Measurements from ENCODE around the gene LILRA2.
"Not testable (repeated sequence)": the region's sequence is repeated elsewhere in the genome, so short reads cannot be mapped to it uniquely, and the experiment has no call there.

The LILRA2 gene

DNA sequence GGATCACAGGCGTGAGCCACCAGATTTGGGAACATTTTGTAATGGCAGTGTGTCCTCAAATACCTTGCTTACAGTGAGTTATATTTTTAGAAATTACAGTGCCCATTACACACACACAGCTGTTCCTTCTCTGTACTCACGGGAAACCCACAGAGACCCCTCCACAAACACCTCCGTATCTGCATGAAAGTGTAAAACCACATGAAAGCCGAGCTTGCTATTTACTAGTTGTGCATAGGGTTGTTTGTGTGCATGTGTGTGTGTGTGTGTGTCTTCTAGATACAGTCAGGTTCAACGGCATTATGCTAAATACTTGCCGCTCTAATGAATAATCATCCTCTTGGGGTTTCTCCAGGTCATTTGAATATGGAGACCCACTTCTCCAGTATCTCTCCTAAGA, 22.3 kb upstream of the LILRA2 start:
- Histone ChIP-seq H3K36me3 (ENCODE audit: insufficient read depth, low read depth, low read length) (no peaks in the 10 kb centered on the region), H3K9me3 (ENCODE audit: insufficient read depth, low read depth, low read length) (peaks cover 81% of the 10 kb centered on the region), H3K27ac (ENCODE audit: low read length) (no peak overlapping the region), H3K9ac (ENCODE audit: low read depth, low read length) (no peak overlapping the region), H3K27me3 (ENCODE audit: insufficient read depth, low read length) (no peaks in the 10 kb centered on the region), H3K4me3 (ENCODE audit: low read length) (no peak overlapping the region), H3K4me1 (ENCODE audit: insufficient read depth, low read length) (no peaks in the 10 kb centered on the region)

DNA sequence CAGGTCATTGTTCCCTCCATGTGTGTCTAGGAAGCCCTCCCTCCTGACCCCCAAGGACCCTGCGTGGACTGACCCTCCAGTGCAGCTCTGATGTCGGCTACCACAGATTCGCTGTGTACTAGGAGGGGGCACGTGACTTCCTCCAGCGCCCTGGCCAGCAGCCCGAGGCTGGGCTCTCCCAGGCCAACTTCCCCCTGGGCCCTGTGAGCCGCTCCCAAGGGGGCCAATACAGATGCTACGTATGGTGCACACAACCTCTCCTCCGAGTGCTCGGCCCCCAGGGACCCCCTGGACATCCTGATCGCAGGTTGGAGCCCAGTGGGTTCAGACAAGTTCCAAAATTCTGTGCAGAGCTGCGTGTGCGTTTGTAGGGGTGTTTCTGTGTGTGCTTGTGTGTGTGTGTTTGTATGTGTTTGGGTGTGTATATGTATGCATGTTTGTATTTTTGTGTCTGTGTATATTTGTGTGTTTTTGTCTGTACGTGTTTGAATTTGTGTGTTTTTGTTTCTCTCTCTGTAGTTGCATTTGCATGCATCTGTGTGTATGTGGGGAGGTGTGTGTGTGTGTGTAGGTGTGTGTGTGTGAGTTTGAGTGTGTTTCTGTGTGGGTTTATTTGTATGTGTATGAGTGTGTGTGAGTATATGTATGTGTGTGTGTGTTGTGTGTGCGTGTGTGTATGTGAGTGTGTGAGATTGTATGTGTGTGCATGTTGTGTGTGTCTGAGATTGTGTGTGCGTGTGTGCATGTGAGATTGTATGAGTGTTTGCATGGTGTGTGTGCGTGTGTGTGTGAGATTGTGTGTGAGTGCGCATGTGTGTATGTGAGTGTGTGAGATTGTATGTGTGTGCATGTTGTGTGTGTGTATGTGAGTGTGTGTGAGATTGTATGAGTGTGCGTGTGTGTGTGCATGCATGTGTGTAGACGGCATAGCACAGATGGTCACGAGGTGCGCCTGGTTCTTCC, 21.4 kb upstream of the LILRA2 start:
- no peaks in the 10 kb centered on the region for H3K4me1 ChIP-seq (ENCODE audit: insufficient read depth, low read length)
- no peaks in the 10 kb centered on the region for H3K27me3 ChIP-seq (ENCODE audit: insufficient read depth, low read length)
- no peaks in the 10 kb centered on the region for H3K36me3 ChIP-seq (ENCODE audit: insufficient read depth, low read depth, low read length)
- no peak overlapping the region for H3K9ac ChIP-seq (ENCODE audit: low read depth, low read length)
- H3K9me3 ChIP-seq (ENCODE audit: insufficient read depth, low read depth, low read length): peaks cover 79% of the 10 kb centered on the region
- H3K27ac ChIP-seq (ENCODE audit: low read length): no peak overlapping the region
- no peak overlapping the region for H3K4me3 ChIP-seq (ENCODE audit: low read length)

DNA sequence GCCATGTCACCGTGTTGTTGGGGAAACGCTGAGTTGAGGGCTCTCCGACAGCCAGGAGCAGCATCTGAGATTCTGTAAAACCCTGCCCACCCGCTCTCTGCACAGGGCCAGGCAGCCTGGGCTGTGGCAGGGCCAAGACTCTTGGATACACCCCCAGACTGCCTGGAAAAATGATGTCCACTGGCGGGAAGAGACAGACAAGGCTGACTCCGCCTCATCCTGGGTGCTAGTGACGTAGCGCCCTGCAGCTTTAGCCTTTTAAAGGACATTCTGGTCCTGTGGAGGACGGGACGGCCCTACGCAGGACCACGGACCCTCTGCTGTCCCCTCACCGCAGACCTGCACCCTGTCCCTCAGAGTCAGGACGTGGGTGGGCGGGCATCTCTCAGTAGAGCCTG, 20.7 kb upstream of the LILRA2 start:
- H3K4me3 ChIP-seq (ENCODE audit: low read length): no peak overlapping the region
- H3K27ac ChIP-seq (ENCODE audit: low read length): no peak overlapping the region
- H3K9me3 ChIP-seq (ENCODE audit: insufficient read depth, low read depth, low read length): peaks cover 78% of the 10 kb centered on the region
- H3K27me3 ChIP-seq (ENCODE audit: insufficient read depth, low read length): no peaks in the 10 kb centered on the region
- no peaks in the 10 kb centered on the region for H3K36me3 ChIP-seq (ENCODE audit: insufficient read depth, low read depth, low read length)
- H3K9ac ChIP-seq (ENCODE audit: low read depth, low read length): no peak overlapping the region
- no peaks in the 10 kb centered on the region for H3K4me1 ChIP-seq (ENCODE audit: insufficient read depth, low read length)

DNA sequence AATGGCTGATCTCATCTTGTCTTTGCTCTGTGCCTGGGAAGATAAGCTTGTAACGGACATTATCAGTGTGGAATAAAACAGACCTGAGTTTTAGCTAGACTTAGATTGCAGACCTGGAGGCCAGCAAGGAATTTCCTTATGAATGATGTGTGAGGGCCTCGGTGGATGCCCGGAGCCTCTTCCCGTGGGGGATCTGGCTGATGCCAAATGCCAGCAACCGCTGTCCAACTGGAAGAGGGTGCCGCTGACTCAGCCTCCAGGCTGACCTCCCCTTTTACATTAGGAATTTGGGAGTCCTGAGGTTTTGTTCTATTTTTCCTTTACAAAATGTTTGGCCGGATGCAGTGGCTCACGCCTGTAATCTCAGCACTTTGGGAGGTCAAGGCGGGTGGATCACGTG, 19.6 kb upstream of the LILRA2 start:
- H3K27ac ChIP-seq (ENCODE audit: low read length): no peak overlapping the region
- no peaks in the 10 kb centered on the region for H3K4me1 ChIP-seq (ENCODE audit: insufficient read depth, low read length)
- peaks cover 81% of the 10 kb centered on the region for H3K9me3 ChIP-seq (ENCODE audit: insufficient read depth, low read depth, low read length)
- no peak overlapping the region for H3K4me3 ChIP-seq (ENCODE audit: low read length)
- H3K9ac ChIP-seq (ENCODE audit: low read depth, low read length): no peak overlapping the region
- H3K27me3 ChIP-seq (ENCODE audit: insufficient read depth, low read length): no peaks in the 10 kb centered on the region
- H3K36me3 ChIP-seq (ENCODE audit: insufficient read depth, low read depth, low read length): no peaks in the 10 kb centered on the region

DNA sequence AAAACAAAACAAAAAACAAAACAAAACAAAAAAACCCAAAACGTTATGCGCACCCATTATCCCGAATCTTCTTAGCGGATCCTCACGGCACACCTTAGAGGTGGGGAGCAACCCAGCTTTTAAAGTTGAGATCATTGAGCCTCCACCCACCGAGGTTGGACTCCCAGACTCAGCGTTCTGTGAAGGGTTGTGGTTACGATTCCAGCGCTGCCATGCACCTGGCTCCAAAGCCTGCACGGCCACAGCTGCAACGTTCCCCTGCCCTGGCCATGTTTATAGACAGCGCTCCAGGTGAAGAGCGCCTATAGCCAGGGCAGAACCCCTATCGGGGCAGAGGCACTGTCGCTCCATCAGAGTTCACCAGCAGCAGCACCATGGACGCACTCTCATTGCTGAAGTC, 18.7 kb upstream of the LILRA2 start:
- Histone ChIP-seq H3K9me3 (ENCODE audit: insufficient read depth, low read depth, low read length) (peaks cover 78% of the 10 kb centered on the region), H3K4me1 (ENCODE audit: insufficient read depth, low read length) (no peaks in the 10 kb centered on the region), H3K27me3 (ENCODE audit: insufficient read depth, low read length) (no peaks in the 10 kb centered on the region), H3K4me3 (ENCODE audit: low read length) (no peak overlapping the region), H3K9ac (ENCODE audit: low read depth, low read length) (no peak overlapping the region), H3K27ac (ENCODE audit: low read length) (no peak overlapping the region), H3K36me3 (ENCODE audit: insufficient read depth, low read depth, low read length) (no peaks in the 10 kb centered on the region)

DNA sequence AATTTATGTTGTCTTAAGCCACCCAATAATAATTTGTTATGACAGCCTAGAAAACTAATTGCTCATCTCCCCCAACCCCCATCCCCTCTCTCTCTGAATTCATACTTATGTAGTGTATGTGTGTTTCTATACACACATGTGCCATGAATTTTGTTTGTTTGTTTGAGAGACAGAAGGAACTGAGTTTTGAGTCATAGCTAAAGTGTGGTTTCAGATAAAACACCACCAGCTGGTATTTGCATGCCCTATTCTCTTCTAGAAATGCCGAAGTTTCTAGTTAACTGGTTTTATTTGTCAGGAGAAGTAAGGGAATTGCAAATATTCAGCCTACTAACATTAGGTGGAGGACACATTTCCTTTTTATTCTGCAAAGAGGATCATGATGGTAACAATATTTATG, 17.4 kb upstream of the LILRA2 start:
- no peaks in the 10 kb centered on the region for H3K27me3 ChIP-seq (ENCODE audit: insufficient read depth, low read length)

DNA sequence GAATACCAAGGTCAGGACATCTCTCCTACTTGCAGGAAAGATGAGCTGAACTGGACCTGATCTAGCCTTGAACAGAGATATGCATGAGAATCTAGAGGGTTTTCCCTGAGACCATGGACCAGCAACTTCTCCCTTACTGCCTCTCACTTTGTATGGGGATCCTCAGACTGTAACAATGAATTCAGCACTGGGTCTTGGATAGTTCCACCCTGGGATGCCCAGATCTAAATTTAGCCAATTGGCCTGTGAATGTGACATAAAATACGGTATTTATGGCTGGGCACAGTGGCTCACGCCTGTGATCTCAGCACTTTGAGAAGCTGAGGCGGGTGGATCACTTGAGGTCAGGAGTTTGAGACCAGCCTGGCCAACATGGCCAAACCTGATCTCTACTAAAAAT, 15.3 kb upstream of the LILRA2 start:
- Histone ChIP-seq H3K27ac (ENCODE audit: low read length) (no peak overlapping the region), H3K36me3 (ENCODE audit: insufficient read depth, low read depth, low read length) (no peaks in the 10 kb centered on the region), H3K4me3 (ENCODE audit: low read length) (no peak overlapping the region; the same call in 1 of the 2 replicates), H3K27me3 (ENCODE audit: insufficient read depth, low read length) (no peaks in the 10 kb centered on the region), H3K9ac (ENCODE audit: low read depth, low read length) (no peak overlapping the region), H3K4me1 (ENCODE audit: insufficient read depth, low read length) (no peaks in the 10 kb centered on the region), H3K9me3 (ENCODE audit: insufficient read depth, low read depth, low read length) (peaks cover 78% of the 10 kb centered on the region)

More for the DNA sequence above, 17.4 kb upstream of the LILRA2 start:
- H3K4me3 ChIP-seq (ENCODE audit: low read length): no peak overlapping the region
- H3K36me3 ChIP-seq (ENCODE audit: insufficient read depth, low read depth, low read length): no peaks in the 10 kb centered on the region
- no peaks in the 10 kb centered on the region for H3K4me1 ChIP-seq (ENCODE audit: insufficient read depth, low read length)
- H3K9ac ChIP-seq (ENCODE audit: low read depth, low read length): no peak overlapping the region
- peaks cover 80% of the 10 kb centered on the region for H3K9me3 ChIP-seq (ENCODE audit: insufficient read depth, low read depth, low read length)
- no peak overlapping the region for H3K27ac ChIP-seq (ENCODE audit: low read length)

DNA sequence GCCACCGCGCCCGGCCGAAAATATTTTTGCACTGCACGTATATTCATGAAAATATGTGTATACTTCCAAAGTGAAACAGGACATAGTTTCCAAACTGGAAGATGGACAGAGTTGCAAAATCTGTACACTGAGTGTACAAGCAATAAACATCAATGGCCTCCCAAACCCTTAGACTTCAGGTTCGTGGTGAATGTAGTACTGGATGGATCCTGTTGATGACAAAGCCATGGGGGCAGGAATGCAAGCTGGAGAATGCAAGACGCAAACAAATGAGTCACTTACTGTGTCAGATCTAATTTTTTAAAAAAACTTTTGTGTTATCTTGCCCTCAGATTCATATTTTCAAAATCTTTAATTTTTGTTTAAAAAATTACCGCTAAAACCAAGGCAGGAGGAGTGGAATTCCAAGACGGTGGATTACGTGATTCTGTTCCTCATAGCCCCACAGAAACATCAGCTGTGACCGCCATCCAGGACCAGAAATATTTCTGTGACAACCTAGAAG, 12.7 kb upstream of the LILRA2 start:
- H3K4me3 ChIP-seq (ENCODE audit: low read length): no peak overlapping the region
- no peaks in the 10 kb centered on the region for H3K27me3 ChIP-seq (ENCODE audit: insufficient read depth, low read length)
- H3K36me3 ChIP-seq (ENCODE audit: insufficient read depth, low read depth, low read length): no peaks in the 10 kb centered on the region
- H3K4me1 ChIP-seq (ENCODE audit: insufficient read depth, low read length): no peaks in the 10 kb centered on the region
- H3K9ac ChIP-seq (ENCODE audit: low read depth, low read length): no peak overlapping the region
- H3K27ac ChIP-seq (ENCODE audit: low read length): no peak overlapping the region
- peaks cover 84% of the 10 kb centered on the region for H3K9me3 ChIP-seq (ENCODE audit: insufficient read depth, low read depth, low read length)

DNA sequence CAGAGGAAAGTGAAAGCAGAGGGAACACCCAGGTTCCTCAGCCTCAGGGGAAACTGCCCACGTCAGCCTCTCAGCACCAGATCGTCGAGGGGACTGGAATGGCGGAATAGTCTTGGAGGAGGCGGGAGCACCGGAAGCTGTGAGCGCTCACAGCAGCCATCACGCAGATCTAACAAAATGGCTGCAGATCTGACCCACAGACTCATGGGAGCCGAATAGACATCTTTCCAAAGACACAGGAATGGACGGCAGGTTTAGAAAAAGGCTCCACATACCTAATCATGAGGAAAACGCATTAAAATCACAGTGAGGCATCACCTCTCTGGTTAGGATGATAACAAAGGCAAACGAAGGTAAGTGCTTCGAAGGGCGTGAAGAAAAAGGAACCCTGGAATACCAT, 11.8 kb upstream of the LILRA2 start:
- H3K9me3 ChIP-seq (ENCODE audit: insufficient read depth, low read depth, low read length): peaks cover 87% of the 10 kb centered on the region
- no peak overlapping the region for H3K9ac ChIP-seq (ENCODE audit: low read depth, low read length)
- H3K27ac ChIP-seq (ENCODE audit: low read length): no peak overlapping the region
- no peaks in the 10 kb centered on the region for H3K27me3 ChIP-seq (ENCODE audit: insufficient read depth, low read length)
- no peak overlapping the region for H3K4me3 ChIP-seq (ENCODE audit: low read length)
- no peaks in the 10 kb centered on the region for H3K4me1 ChIP-seq (ENCODE audit: insufficient read depth, low read length)
- H3K36me3 ChIP-seq (ENCODE audit: insufficient read depth, low read depth, low read length): no peaks in the 10 kb centered on the region

DNA sequence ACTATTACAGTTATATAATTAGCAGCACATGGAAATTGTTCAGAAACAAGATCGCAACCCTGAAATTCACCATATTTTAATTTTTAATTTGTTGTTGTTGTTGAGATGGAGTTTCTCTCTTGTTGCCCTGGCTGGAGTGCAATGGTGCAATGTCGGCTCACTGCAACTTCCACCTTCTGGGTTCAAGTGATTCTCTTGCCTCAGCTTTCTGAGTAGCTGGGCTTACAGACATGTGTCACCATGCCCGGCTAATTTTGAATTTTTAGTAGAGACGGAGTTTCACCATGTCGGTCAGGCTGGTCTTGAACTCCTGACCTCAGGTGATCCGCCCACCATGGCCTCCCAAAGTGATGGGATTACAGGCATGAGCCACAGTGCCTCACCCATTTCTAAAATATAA, 10.4 kb upstream of the LILRA2 start:
- H3K4me3 ChIP-seq (ENCODE audit: low read length); H3K27me3 ChIP-seq (ENCODE audit: insufficient read depth, low read length); H3K9ac ChIP-seq (ENCODE audit: low read depth, low read length); H3K36me3 ChIP-seq (ENCODE audit: insufficient read depth, low read depth, low read length); H3K27ac ChIP-seq (ENCODE audit: low read length); H3K4me1 ChIP-seq (ENCODE audit: insufficient read depth, low read length): not testable (repeated sequence)
- peaks cover 87% of the 10 kb centered on the region for H3K9me3 ChIP-seq (ENCODE audit: insufficient read depth, low read depth, low read length)

DNA sequence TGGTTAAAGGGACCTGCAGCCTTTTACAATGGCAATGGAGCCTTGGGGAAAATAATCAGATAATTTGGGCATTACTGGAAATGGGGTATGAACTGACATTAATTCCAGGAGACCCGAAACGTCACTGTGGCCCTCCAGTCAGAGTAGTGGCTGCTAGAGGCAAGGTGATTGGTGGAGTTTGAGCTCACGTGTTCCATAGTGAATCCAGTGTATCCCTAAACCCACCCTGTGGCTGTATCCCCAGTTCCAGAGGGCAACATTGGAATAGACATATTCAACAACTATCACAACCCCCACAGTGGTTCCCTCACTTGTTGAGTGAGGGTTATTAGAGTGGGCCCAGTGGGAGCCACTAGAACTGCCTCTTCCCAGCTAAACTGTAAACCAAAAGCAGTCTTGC, 3.3 kb upstream of the LILRA2 start:
- Histone ChIP-seq H3K27ac (ENCODE audit: low read length) (no peak overlapping the region), H3K36me3 (ENCODE audit: insufficient read depth, low read depth, low read length) (no peaks in the 10 kb centered on the region), H3K27me3 (ENCODE audit: insufficient read depth, low read length) (no peaks in the 10 kb centered on the region), H3K9ac (ENCODE audit: low read depth, low read length) (no peak overlapping the region), H3K9me3 (ENCODE audit: insufficient read depth, low read depth, low read length) (peaks cover 86% of the 10 kb centered on the region), H3K4me1 (ENCODE audit: insufficient read depth, low read length) (no peaks in the 10 kb centered on the region), H3K4me3 (ENCODE audit: low read length) (no peak overlapping the region)

Data from iPS-20b (cell line).